NCI-H82 treated with DMSO at 0.1 percent for 48 hours (cell line): ENCODE data around the gene ZSCAN12.
A peak's percentile ranks its signal among the peaks of the same experiment; 100 is the strongest.
"Not testable (repeated sequence)": the region's sequence is repeated elsewhere in the genome, so short reads cannot be mapped to it uniquely, and the experiment has no call there.

ENCODE experiments used
- DNase-seq: peaks from one replicate; lab custom pipeline; 2025; ENCODE audit not compliant: unreplicated experiment; lab: John Stamatoyannopoulos, UW

ZSCAN12 gene

GRCh38 chr6:28395918-28396317, 3.6 kb downstream of the ZSCAN12 start:
- DNase-seq = no peak

- no peak for DNase-seq
These were observed 5.5 kb downstream of the ZSCAN12 start for GRCh38 chr6:28393912-28394662.

- DNase-seq = no peak
These were observed 8.9 kb downstream of the ZSCAN12 start for GRCh38 chr6:28390688-28391087.

GRCh38 chr6:28384143-28384533, 15.4 kb downstream of the ZSCAN12 start:
- no peak for DNase-seq

- no peak for DNase-seq
These were observed 16.1 kb downstream of the ZSCAN12 start for GRCh38 chr6:28383235-28384142.

GRCh38 chr6:28380381-28380780, 19.2 kb downstream of the ZSCAN12 start:
- DNase-seq = no peak

GRCh38 chr6:28378644-28379043, 20.9 kb downstream of the ZSCAN12 start:
- no peak for DNase-seq

- no peak for DNase-seq
These were observed 21.7 kb downstream of the ZSCAN12 start for GRCh38 chr6:28377879-28378278.

GRCh38 chr6:28373925-28374324, 25.6 kb downstream of the ZSCAN12 start:
- DNase-seq = no peak

GRCh38 chr6:28371706-28372451, 27.7 kb downstream of the ZSCAN12 start:
- no peak for DNase-seq

GRCh38 chr6:28371280-28371679, 28.3 kb downstream of the ZSCAN12 start:
- no peak for DNase-seq

GRCh38 chr6:28370440-28370839, 29.1 kb downstream of the ZSCAN12 start:
- DNase-seq = no peak

- no peak for DNase-seq
These were observed 30.1 kb downstream of the ZSCAN12 start for GRCh38 chr6:28369463-28369862.

GRCh38 chr6:28368522-28368921, 31.0 kb downstream of the ZSCAN12 start:
- no peak for DNase-seq

GRCh38 chr6:28365590-28365989, 34.0 kb downstream of the ZSCAN12 start:
- not testable (repeated sequence) for DNase-seq

GRCh38 chr6:28360961-28361360, 38.6 kb downstream of the ZSCAN12 start:
- no peak for DNase-seq

GRCh38 chr6:28359562-28359961, 40.0 kb downstream of the ZSCAN12 start:
- DNase-seq = not testable (repeated sequence)

GRCh38 chr6:28357036-28357435, 42.5 kb downstream of the ZSCAN12 start:
- DNase-seq = no peak

GRCh38 chr6:28356666-28357020, 42.9 kb downstream of the ZSCAN12 start:
- no peak for DNase-seq

- peak; percentile 73 for DNase-seq
These were observed 43.5 kb downstream of the ZSCAN12 start for GRCh38 chr6:28355743-28356665.
